B cell (primary cell): ENCODE measurements around the gene JAKMIP2. TPM values are rescaled to one million over a fixed set of nuclear protein-coding genes. Genes with fewer than 3 reads are reported as not detected.

Experiments used
- ATAC-seq: fragments of 200-7000 bp; cut with Tn5 transposase; one replicate; pipeline ENCODE4 v1.10.0; 2021; ENCODE audit warnings: low read depth, mild to moderate bottlenecking, moderate number of reproducible peaks, moderate library complexity
- CTCF ChIA-PET: fragments of 350-600 bp; sonication (Branson Sonifier 250); formaldehyde crosslinking; loops from one replicate; lab custom pipeline; 2021; ENCODE audit warnings: antibody characterized with exemption, inconsistent platforms; lab: Charles Lee
- POLR2A ChIA-PET: fragments of 350-600 bp; sonication (Branson Sonifier 250); formaldehyde crosslinking; loops from one replicate; lab custom pipeline; 2021; ENCODE audit warnings: antibody characterized with exemption; lab: Charles Lee
- DNase-seq: peaks from one replicate; pipeline ENCODE4 v3.0.0; 2013
- H2AFZ ChIP-seq: 2 replicates; pipeline ENCODE4 v1.6.1; 2012; ENCODE audit warnings: mild to moderate bottlenecking, low read depth, low read length; ENCODE audit not compliant: insufficient read depth, poor library complexity, severe bottlenecking
- H3K27ac ChIP-seq, 2 donors: 1 replicate in 1 of 2; 2 replicates in 1 of 2; pipeline ENCODE4 v1.5.1; 2012 to 2013; ENCODE audit warnings: low read length in 2 of 2, mild to moderate bottlenecking in 2 of 2, moderate library complexity in 1 of 2
- H3K27me3 ChIP-seq, 4 experiments: fragments of 200-600 bp in 1 of 4; sonication (generic) in 1 of 4; replicated peaks in 1 of 4; 1 replicate in 2 of 4; 2 replicates in 2 of 4; pipeline versions ENCODE4 v1.6.1 to v1.7.0; 2013 to 2016; ENCODE audit warnings: low read length in 3 of 4, mild to moderate bottlenecking in 2 of 4, mixed read lengths in 1 of 4, moderate library complexity in 1 of 4; ENCODE audit not compliant: insufficient read depth in 4 of 4, control insufficient read depth in 3 of 4; ENCODE audit errors: control extremely low read depth in 1 of 4
- H3K36me3 ChIP-seq, 2 experiments: replicated peaks in 1 of 2; 1 replicate in 1 of 2; 2 replicates in 1 of 2; pipeline versions ENCODE4 v1.6.1 to v1.7.1; 2013; ENCODE audit warnings: low read length in 1 of 2; ENCODE audit not compliant: insufficient read depth in 2 of 2, control insufficient read depth in 1 of 2; ENCODE audit errors: control extremely low read depth in 1 of 2, extremely low read depth in 1 of 2
- H3K4me1 ChIP-seq, 2 donors: fragments of 200-600 bp in 1 of 2; sonication (generic) in 1 of 2; 1 replicate in 1 of 2; 2 replicates in 1 of 2; pipeline versions ENCODE4 v1.5.1 to v1.6.1; 2013 to 2017; ENCODE audit warnings: low read length in 2 of 2; ENCODE audit not compliant: control insufficient read depth in 2 of 2, insufficient read depth in 2 of 2
- H3K4me2 ChIP-seq: replicated peaks from 2 replicates; pipeline ENCODE3; 2012; ENCODE audit warnings: mild to moderate bottlenecking, low read depth, low read length; ENCODE audit not compliant: poor library complexity, severe bottlenecking
- H3K4me3 ChIP-seq, 5 experiments: fragments of 200-600 bp in 1 of 5; sonication (generic) in 1 of 5; 1 replicate in 3 of 5; 2 replicates in 2 of 5; pipeline versions ENCODE4 v1.5.1 to v1.7.0; 2011 to 2016; ENCODE audit warnings: low read length in 4 of 5, mild to moderate bottlenecking in 4 of 5, low read depth in 2 of 5, control low read depth in 1 of 5, moderate library complexity in 1 of 5; ENCODE audit not compliant: insufficient read depth in 1 of 5; ENCODE audit errors: control extremely low read depth in 1 of 5, extremely low read depth in 1 of 5
- H3K79me2 ChIP-seq: fragments of 200-600 bp; sonication (generic); one replicate; pipeline ENCODE4 v1.6.0; 2016; ENCODE audit warnings: low read length; ENCODE audit not compliant: control insufficient read depth, insufficient read depth
- H3K9ac ChIP-seq: fragments of 200-600 bp; sonication (generic); 2 replicates; pipeline ENCODE4 v1.6.1; 2017; ENCODE audit warnings: mild to moderate bottlenecking, low read length, moderate library complexity
- H3K9me3 ChIP-seq, 3 donors: one replicate each; pipeline versions ENCODE4 v1.6.1 to v1.7.1; 2013; ENCODE audit warnings: low read length in 2 of 3; ENCODE audit not compliant: control insufficient read depth in 2 of 3, insufficient read depth in 1 of 3; ENCODE audit errors: control extremely low read depth in 1 of 3
- H4K20me1 ChIP-seq: 2 replicates; pipeline ENCODE4 v1.6.0; 2012; ENCODE audit warnings: mild to moderate bottlenecking, low read length; ENCODE audit not compliant: insufficient read depth, control insufficient read depth, poor library complexity, severe bottlenecking
- H3K27ac Mint-ChIP-seq: one replicate; pipeline ENCODE4 v1.8.0; 2021; ENCODE audit warnings: mixed read lengths
- H3K27me3 Mint-ChIP-seq: one replicate; pipeline ENCODE4 v1.8.0; 2021; ENCODE audit warnings: mixed read lengths
- H3K4me1 Mint-ChIP-seq: one replicate; pipeline ENCODE4 v1.8.0; 2021; ENCODE audit warnings: mixed read lengths
- H3K4me3 Mint-ChIP-seq: one replicate; pipeline ENCODE4 v1.8.0; 2021; ENCODE audit warnings: mixed read lengths
- H3K9me3 Mint-ChIP-seq: one replicate; pipeline ENCODE4 v1.8.0; 2022; ENCODE audit warnings: mixed read lengths; ENCODE audit not compliant: insufficient read depth
- CTCF ChIP-seq: fragments of 200-600 bp; IDR thresholded peaks from one replicate; pipeline ENCODE4 v1.8.0; 2022; ENCODE audit warnings: antibody characterized with exemption, mild to moderate bottlenecking
- EZH2 ChIP-seq: IDR thresholded peaks from 2 replicates; pipeline ENCODE4 v1.6.1; 2012; ENCODE audit warnings: borderline replicate concordance, low read depth, mild to moderate bottlenecking, moderate library complexity, low read length; ENCODE audit not compliant: insufficient read depth, poor library complexity, severe bottlenecking
- WGBS: methylation state at CpG from one replicate; pipeline ENCODE4 v1.1.5; 2013; ENCODE audit warnings: missing lambda C conversion rate; ENCODE audit not compliant: insufficient coverage; 5-methylcytosine and 5-hydroxymethylcytosine counted together
- intact Hi-C: fragments of 100-400 bp; cut with micrococcal nuclease; formaldehyde crosslinking; loops from one replicate; pipeline ENCODE4 v1.10.0; 2022
- polyA plus RNA-seq: library from polyadenylated mRNA; depleted of rRNA; stranded (reverse); fragments of >200 nt; gene quantifications from 2 replicates; pipeline ENCODE4 v1.2.3, GENCODE V29; 2012
- total RNA-seq, 2 donors: library from RNA; stranded (reverse); fragments of 120-200 nt in 1 of 2; gene quantifications; 1 replicate in 1 of 2; 2 replicates in 1 of 2; pipeline versions ENCODE4 v1.2.3 to v1.2.4, GENCODE V29; 2013 to 2022

JAKMIP2 gene
- total and polyA plus RNA-seq, 2 donors (not counting 1 experiment from before 2014, with no cell fraction given) = 0.24 to 4.1 TPM

DNA sequence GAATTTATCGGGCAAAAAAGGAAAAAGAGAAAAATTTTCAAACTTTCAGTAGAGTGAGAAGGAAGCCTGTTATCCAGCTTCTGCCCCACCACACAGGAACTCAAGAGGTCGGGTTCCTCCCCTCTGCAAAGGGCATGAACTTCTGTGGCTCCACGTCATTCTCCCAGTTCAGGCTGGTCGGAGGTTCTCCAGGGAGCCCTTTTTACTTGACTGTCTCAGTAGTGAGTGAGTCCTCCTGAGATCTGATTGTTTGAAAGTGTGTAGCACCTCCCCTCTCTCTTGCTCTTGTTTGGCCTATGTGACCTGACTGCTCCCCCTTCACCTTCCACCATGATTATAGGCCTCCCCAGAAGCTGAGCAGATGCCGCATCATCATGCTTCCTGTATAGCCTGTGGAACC, 39.2 kb upstream of the JAKMIP2 start:
- ChIA-PET POLR2A (no interaction called here), CTCF (interaction anchor here (1.3 to 4.9 kb wide), 4 partner anchors 11 to 368 kb away, joined by 4 to 218 read pairs (median 10); no protein-coding TSS in a partner anchor)
- Histone ChIP-seq H3K79me2 (no peaks in the 10 kb centered on the region), H3K27me3 (no peaks in the 10 kb centered on the region), H2AFZ (no peak overlapping the region), H3K36me3 (no peaks in the 10 kb centered on the region), H3K27ac (no peak overlapping the region), H3K4me3 (no peak overlapping the region), H3K9me3 (no peaks in the 10 kb centered on the region), H3K4me2 (no peak overlapping the region), H4K20me1 (no peaks in the 10 kb centered on the region), H3K4me1 (no peaks in the 10 kb centered on the region), H3K9ac (no peak overlapping the region)
- 100% methylated on average over 1 of the region's 5 CpGs for WGBS
- peaks cover 3% of the 10 kb centered on the region for H3K27me3 Mint-ChIP-seq
- no peaks in the 10 kb centered on the region for H3K9me3 Mint-ChIP-seq
- TF ChIP-seq EZH2 (no peak), CTCF (no peak)
- ATAC-seq (no peak), DNase-seq (no peak)
- no peaks in the 10 kb centered on the region for H3K4me1 Mint-ChIP-seq
- no peak overlapping the region for H3K4me3 Mint-ChIP-seq
- intact Hi-C loops = loop anchor here (1.0 to 10.0 kb wide), 2 partner anchors 367 to 1287 kb away; no protein-coding TSS in a partner anchor
- no peak overlapping the region for H3K27ac Mint-ChIP-seq

DNA sequence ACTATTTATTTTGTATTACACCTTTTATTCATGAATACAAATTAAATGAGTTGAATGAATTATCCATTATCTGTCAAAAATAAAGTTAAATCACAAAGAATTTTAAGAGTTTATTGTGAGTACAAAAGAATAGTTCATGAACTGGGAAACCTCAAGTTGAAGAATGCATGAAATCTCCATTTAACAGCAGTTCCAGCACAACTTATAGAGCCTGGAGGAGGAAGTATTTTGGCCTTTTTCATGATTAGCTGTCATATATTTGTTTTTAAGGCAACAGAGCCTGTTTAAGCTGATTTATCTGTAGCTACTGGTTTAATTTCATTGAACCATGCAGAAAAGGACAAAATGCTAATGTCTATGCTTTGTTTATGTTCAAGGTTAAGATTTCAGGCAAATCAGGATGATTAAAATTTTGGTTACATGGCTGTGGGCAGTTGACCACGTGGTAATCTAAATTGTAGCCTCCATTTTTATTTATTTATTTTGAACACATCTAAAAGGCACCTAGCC, 36.8 kb upstream of the JAKMIP2 start:
- Histone ChIP-seq H3K9ac (no peak overlapping the region), H3K36me3 (no peaks in the 10 kb centered on the region), H3K9me3 (no peaks in the 10 kb centered on the region), H3K4me2 (no peak overlapping the region), H4K20me1 (no peaks in the 10 kb centered on the region), H3K79me2 (no peaks in the 10 kb centered on the region), H3K27me3 (no peaks in the 10 kb centered on the region), H3K4me1 (no peaks in the 10 kb centered on the region), H3K4me3 (no peak overlapping the region), H3K27ac (no peak overlapping the region), H2AFZ (no peak overlapping the region)
- Mint-ChIP-seq H3K27me3 (peaks cover 3% of the 10 kb centered on the region), H3K9me3 (no peaks in the 10 kb centered on the region), H3K4me3 (no peak overlapping the region), H3K4me1 (no peaks in the 10 kb centered on the region), H3K27ac (no peak overlapping the region)
- WGBS = no CpG with 5 or more reads among the region's 1 CpG
- TF ChIP-seq CTCF (no peak), EZH2 (no peak)
- ChIA-PET POLR2A (no interaction called here), CTCF (interaction anchor here (0.6 to 2.1 kb wide), 6 partner anchors 10 to 193 kb away, joined by 3 to 12 read pairs (median 5); no protein-coding TSS in a partner anchor)
- DNase-seq (no peak), ATAC-seq (no peak)
- intact Hi-C loops = no loop called here
